Uterus (tissue), 4 donors: ENCODE measurements around the gene SGSM2. TPM values are rescaled to one million over a fixed set of nuclear protein-coding genes. Genes with fewer than 3 reads are reported as not detected.

Experiments used
- DNase-seq, 2 donors: peaks; one replicate each; pipeline ENCODE4 v3.0.0-alpha.2; 2019 to 2020
- H3K27ac ChIP-seq, 2 donors: fragments of 200-600 bp; sonication (generic); 1 replicate in 1 of 2; 2 replicates in 1 of 2; pipeline ENCODE4 v1.5.1; 2016 to 2018
- H3K27me3 ChIP-seq, 2 donors: fragments of 200-600 bp; sonication (generic); one replicate each; pipeline ENCODE4 v1.5.1; 2018 to 2019; ENCODE audit warnings: control low read depth in 1 of 2
- H3K36me3 ChIP-seq, 2 donors: fragments of 200-600 bp; sonication (generic); one replicate each; pipeline ENCODE4 v1.5.1; 2019; ENCODE audit warnings: control low read depth in 1 of 2
- H3K4me1 ChIP-seq, 2 donors: fragments of 200-600 bp; sonication (generic); one replicate each; pipeline ENCODE4 v1.5.1; 2018 to 2019; ENCODE audit warnings: control low read depth in 1 of 2
- H3K4me3 ChIP-seq, 2 donors: fragments of 200-600 bp; sonication (generic); 1 replicate in 1 of 2; 2 replicates in 1 of 2; pipeline ENCODE4 v1.5.1; 2018 to 2019; ENCODE audit warnings: mild to moderate bottlenecking in 1 of 2
- H3K9me3 ChIP-seq, 2 donors: fragments of 200-600 bp; sonication (generic); one replicate each; pipeline ENCODE4 v1.5.1; 2019; ENCODE audit warnings: control low read depth in 1 of 2
- POLR2A ChIP-seq, 2 donors: fragments of 450-650 bp; IDR thresholded peaks; one replicate each; pipeline ENCODE4 v1.6.1; 2016; ENCODE audit warnings: antibody characterized with exemption in 2 of 2, mild to moderate bottlenecking in 1 of 2, moderate library complexity in 1 of 2
- intact Hi-C: fragments of 100-400 bp; cut with DNase I; formaldehyde crosslinking; loops from one replicate; pipeline ENCODE4 v1.15.1; 2023; ENCODE audit warnings: low total_unique reads
- total RNA-seq, 4 donors: library from RNA; depleted of rRNA in 3 of 4; stranded (reverse); fragments of >200 nt in 3 of 4; gene quantifications; one replicate each; pipeline versions ENCODE4 v1.1.0 to v1.2.4, GENCODE V29; 2014 to 2023
- TF ChIP-seq, protein P1 (sequence below), 4 experiments: fragments of 200-600 bp in 2 of 4; fragments of 450-650 bp in 2 of 4; sonication (generic) in 2 of 4; IDR thresholded peaks; one replicate each; pipeline ENCODE4 v1.5.1; 2016 to 2019; ENCODE audit warnings: antibody characterized with exemption in 4 of 4, mild to moderate bottlenecking in 2 of 4, moderate library complexity in 1 of 4
- donor health status: DM: yes; HTN: yes; CAD: no.

SGSM2 gene
- total RNA-seq, 4 donors from 2014 or later: 13.2 to 77.5 (median 51.2) TPM

DNA sequence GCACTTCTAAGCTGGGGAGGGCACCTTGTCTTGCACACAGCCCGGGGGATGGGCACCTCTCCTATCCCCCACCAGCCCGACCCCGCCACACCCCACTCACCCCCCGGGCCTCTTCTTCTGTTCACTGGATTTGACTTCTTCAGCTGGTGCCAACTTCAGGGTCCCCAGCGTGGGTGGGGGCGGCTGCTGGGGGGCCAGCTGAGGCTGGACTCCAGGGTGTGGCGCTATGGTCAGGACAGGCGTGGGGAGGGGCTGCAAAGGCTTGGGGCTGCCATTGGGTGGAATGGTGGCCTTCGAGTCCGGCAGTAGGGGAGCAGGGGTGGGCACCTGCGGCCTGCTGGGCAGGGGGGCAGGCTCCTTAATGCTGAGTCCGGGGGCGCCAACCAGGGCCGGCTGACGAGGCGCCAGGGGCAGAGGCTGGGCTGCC is 57.5 kb downstream of the SGSM2 start:
- no peaks in the 10 kb centered on the region for H3K9me3 ChIP-seq
- intact Hi-C loops: no loop called here
- no peak for DNase-seq

DNA sequence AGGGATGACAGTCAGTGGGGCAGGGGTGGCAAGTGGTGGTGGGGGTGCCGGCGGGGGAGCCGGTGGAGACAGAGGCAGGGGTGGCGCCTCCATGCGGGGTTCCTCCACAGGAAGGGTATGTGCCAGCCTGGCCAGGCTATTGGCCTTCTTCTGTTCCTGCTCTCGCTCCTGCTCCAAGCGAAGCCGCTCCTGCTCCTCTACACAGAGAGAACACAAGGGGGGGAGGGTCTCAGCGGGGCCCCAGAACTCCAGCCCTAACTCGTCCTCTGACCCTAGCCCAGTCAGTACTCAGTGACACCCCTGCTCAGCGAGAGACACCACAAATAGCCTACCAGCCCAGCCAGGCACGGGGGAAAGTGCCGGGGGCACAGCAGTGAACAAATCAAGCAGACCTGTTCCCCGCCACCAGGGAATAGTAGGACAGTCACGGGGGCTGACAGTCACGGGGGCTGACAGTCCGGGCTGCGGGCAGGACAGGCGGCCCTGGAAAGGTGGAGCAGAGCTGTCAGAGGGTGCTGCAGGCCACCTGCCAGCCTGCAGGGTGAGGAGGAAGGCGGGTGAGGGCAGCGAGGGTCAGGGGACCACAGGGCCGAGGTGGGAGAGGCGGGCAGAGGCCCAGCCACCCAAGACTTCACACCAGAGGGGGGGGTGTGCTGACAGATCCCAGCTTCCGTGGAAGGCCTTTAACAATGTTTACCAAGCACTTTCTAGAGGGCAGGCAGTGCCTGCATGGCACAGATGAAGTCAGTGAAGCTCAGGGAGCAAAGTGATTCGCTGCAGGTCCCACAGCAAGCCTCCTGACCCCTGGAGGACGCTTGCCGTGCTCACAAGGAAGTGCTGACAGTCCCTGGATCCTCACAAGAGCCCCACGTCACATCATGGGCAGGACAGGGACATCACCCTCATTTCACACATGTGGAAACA is 58.2 kb downstream of the SGSM2 start:
- no peaks in the 10 kb centered on the region for H3K36me3 ChIP-seq
- no peaks in the 10 kb centered on the region for H3K9me3 ChIP-seq
- no peaks in the 10 kb centered on the region for H3K27me3 ChIP-seq
- peaks cover 25 to 62% of the 10 kb centered on the region in 2 donors for H3K4me1 ChIP-seq
- no peak for TF ChIP-seq POLR2A (IDR thresholded peaks at IDR 0.05)
- TF ChIP-seq, protein P1, sequence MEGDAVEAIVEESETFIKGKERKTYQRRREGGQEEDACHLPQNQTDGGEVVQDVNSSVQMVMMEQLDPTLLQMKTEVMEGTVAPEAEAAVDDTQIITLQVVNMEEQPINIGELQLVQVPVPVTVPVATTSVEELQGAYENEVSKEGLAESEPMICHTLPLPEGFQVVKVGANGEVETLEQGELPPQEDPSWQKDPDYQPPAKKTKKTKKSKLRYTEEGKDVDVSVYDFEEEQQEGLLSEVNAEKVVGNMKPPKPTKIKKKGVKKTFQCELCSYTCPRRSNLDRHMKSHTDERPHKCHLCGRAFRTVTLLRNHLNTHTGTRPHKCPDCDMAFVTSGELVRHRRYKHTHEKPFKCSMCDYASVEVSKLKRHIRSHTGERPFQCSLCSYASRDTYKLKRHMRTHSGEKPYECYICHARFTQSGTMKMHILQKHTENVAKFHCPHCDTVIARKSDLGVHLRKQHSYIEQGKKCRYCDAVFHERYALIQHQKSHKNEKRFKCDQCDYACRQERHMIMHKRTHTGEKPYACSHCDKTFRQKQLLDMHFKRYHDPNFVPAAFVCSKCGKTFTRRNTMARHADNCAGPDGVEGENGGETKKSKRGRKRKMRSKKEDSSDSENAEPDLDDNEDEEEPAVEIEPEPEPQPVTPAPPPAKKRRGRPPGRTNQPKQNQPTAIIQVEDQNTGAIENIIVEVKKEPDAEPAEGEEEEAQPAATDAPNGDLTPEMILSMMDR (IDR thresholded peaks at IDR 0.05): no peak
- DNase-seq: no peak
- no peak overlapping the region for H3K4me3 ChIP-seq
- H3K27ac ChIP-seq: peak overlapping the region; percentile 99 to 100
- intact Hi-C loops: no loop called here

More for the DNA sequence above, 57.5 kb downstream of the SGSM2 start:
- no peak overlapping the region for H3K4me3 ChIP-seq
- no peak for TF ChIP-seq POLR2A (IDR thresholded peaks at IDR 0.05)
- TF ChIP-seq, protein P1 (IDR thresholded peaks at IDR 0.05): no peak
- H3K4me1 ChIP-seq: peaks cover 28 to 63% of the 10 kb centered on the region in 2 donors
- no peaks in the 10 kb centered on the region for H3K27me3 ChIP-seq
- H3K27ac ChIP-seq: peak overlapping the region; percentile 99 to 100
- no peaks in the 10 kb centered on the region for H3K36me3 ChIP-seq

DNA sequence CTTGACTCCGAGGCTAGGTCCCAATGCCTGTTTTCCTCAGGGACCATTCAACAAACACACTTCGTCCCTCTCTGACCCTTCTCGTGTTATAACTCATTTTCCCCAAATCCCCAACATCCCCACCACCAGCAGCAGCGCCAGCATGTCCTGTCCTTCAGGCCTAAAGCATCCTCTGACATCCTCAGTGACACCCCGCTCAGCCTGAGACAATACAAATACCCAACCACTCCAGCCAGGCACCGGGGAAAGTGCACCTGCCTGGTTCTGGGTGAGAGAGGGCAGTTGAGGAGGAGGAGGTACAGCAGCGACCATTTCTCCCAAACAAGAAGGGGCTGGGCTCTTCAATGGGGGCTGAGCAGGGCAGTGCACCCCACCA is 58.9 kb downstream of the SGSM2 start:
- H3K4me3 ChIP-seq: peak overlapping the region; percentile 20 to 39
- no peaks in the 10 kb centered on the region for H3K27me3 ChIP-seq
- H3K27ac ChIP-seq: peak overlapping the region; percentile 99 to 100
- H3K9me3 ChIP-seq: no peaks in the 10 kb centered on the region
- TF ChIP-seq POLR2A (IDR thresholded peaks at IDR 0.05): no peak
- TF ChIP-seq, protein P1 (IDR thresholded peaks at IDR 0.05): no peak
- no peak for DNase-seq
- H3K4me1 ChIP-seq: peaks cover 18 to 57% of the 10 kb centered on the region in 2 donors
- intact Hi-C loops: no loop called here
- H3K36me3 ChIP-seq: no peaks in the 10 kb centered on the region

DNA sequence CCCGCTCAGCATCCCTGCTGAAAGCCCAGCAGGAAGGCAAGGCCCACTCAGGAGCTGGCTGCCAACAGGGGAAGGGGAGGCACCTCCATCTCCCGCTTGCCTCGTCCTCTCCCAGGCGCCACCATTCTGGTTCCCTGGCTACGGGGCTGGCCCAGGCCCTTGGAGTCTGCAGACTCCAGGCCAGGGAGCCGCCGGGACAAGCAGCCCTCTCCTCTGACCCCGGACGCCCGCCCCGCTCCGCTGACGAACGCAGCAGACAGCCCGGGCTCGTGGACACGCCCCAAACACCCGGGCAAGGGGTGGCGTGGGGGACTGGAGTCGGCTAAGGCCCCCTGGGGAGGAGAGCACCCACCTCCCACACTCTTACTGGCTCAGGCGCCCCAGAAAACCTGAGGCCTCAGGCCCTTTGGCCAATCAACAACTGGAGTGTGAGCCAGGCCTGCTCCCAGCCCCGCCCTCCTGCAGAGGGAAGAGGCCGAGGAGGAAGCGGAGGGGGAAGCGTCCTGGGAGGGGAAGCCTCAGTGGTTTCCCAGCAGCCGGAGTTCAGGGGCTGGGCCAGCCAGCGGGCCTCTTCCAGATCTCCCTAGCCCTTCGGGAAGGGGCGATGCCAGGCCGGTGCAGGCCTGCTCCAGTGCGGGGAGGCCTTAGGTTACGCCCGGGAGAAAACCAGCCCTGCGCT is 59.4 kb downstream of the SGSM2 start:
- intact Hi-C loops: no loop called here
- H3K9me3 ChIP-seq: no peaks in the 10 kb centered on the region
- H3K4me1 ChIP-seq: peaks cover 14 to 52% of the 10 kb centered on the region in 2 donors

More for the DNA sequence above, 59.4 kb downstream of the SGSM2 start:
- peak overlapping the region; percentile 20 to 39 for H3K4me3 ChIP-seq
- no peaks in the 10 kb centered on the region for H3K36me3 ChIP-seq
- peak; percentile 72 to 73 for TF ChIP-seq POLR2A (IDR thresholded peaks at IDR 0.05)
- TF ChIP-seq, protein P1 (IDR thresholded peaks at IDR 0.05): peak in 1 of 4 experiments; percentile 7
- H3K27me3 ChIP-seq: no peaks in the 10 kb centered on the region
- peak overlapping the region; percentile 99 to 100 for H3K27ac ChIP-seq
- DNase-seq: peak; percentile 95 to 96
